ENCODE data around the gene SHD.

The SHD gene

GRCh38 chr19:4260613-4261191 lies 18.4 kb upstream of the SHD start:
- no peak for TF ChIP-seq CTCF (conservative IDR thresholded peaks at IDR 0.05)

GRCh38 chr19:4264812-4265211 lies 14.3 kb upstream of the SHD start:
- no peak for TF ChIP-seq CTCF (conservative IDR thresholded peaks at IDR 0.05)
- H3K27ac ChIP-seq: no peak overlapping the region

More at GRCh38 chr19:4260613-4261191, 18.4 kb upstream of the SHD start:
- H3K27ac ChIP-seq: no peak overlapping the region

GRCh38 chr19:4266253-4267000 lies 12.6 kb upstream of the SHD start:
- no peak for TF ChIP-seq CTCF (conservative IDR thresholded peaks at IDR 0.05)
- no peak overlapping the region for H3K27ac ChIP-seq

- peak overlapping the region; percentile 22 for H3K27ac ChIP-seq
- peak; percentile 84 for TF ChIP-seq CTCF (conservative IDR thresholded peaks at IDR 0.05)
Measured at GRCh38 chr19:4267101-4267900, 11.8 kb upstream of the SHD start.

- peak; percentile 38 for TF ChIP-seq CTCF (conservative IDR thresholded peaks at IDR 0.05)
- peak overlapping the region; percentile 22 for H3K27ac ChIP-seq
Measured at GRCh38 chr19:4267901-4268815, 10.9 kb upstream of the SHD start.

GRCh38 chr19:4268816-4269430 lies 10.1 kb upstream of the SHD start:
- no peak for TF ChIP-seq CTCF (conservative IDR thresholded peaks at IDR 0.05)
- peak overlapping the region; percentile 22; the same call in 1 of the 2 replicates for H3K27ac ChIP-seq

Measured in VCaP (cell line).